Thyroid gland (tissue), 4 donors: ENCODE data around the gene ASPHD1. TPM values are rescaled to one million over a fixed set of nuclear protein-coding genes. Genes with fewer than 3 reads are reported as not detected.

Experiments used
- DNase-seq, 2 donors: peaks; one replicate each; pipeline ENCODE4 v3.0.0-alpha.2; 2019
- H3K27ac ChIP-seq, 3 donors: fragments of 200-600 bp; sonication (generic); 1 replicate in 2 of 3; 2 replicates in 1 of 3; pipeline ENCODE4 v1.5.1; 2016 to 2019; ENCODE audit warnings: mild to moderate bottlenecking in 1 of 3, moderate library complexity in 1 of 3
- H3K27me3 ChIP-seq: fragments of 200-600 bp; sonication (generic); one replicate; pipeline ENCODE4 v1.5.1; 2019
- H3K36me3 ChIP-seq, 2 donors: fragments of 200-600 bp; sonication (generic); one replicate each; pipeline ENCODE4 v1.5.1; 2016 to 2019
- H3K4me1 ChIP-seq, 2 donors: fragments of 200-600 bp; sonication (generic); one replicate each; pipeline ENCODE4 v1.5.1; 2017 to 2019
- H3K4me3 ChIP-seq, 3 donors: fragments of 200-600 bp; sonication (generic); replicated peaks in 1 of 3; 1 replicate in 2 of 3; 2 replicates in 1 of 3; pipeline ENCODE4 v1.5.1; 2016; ENCODE audit warnings: mild to moderate bottlenecking in 1 of 3
- H3K9me3 ChIP-seq: fragments of 200-600 bp; sonication (generic); one replicate; pipeline ENCODE4 v1.5.1; 2017
- POLR2A ChIP-seq, 2 donors: fragments of 450-650 bp; IDR thresholded peaks; one replicate each; pipeline ENCODE4 v1.6.1; 2017; ENCODE audit warnings: antibody characterized with exemption in 2 of 2, mild to moderate bottlenecking in 2 of 2, moderate library complexity in 1 of 2
- WGBS, 2 donors: methylation state at CpG; one replicate each; pipeline ENCODE4 v1.1.5; 2017; 5-methylcytosine and 5-hydroxymethylcytosine counted together
- intact Hi-C: fragments of 100-400 bp; cut with DNase I; formaldehyde crosslinking; loops from one replicate; pipeline ENCODE4 v1.15.1; 2023
- total RNA-seq, 4 donors: library from RNA; depleted of rRNA; stranded (reverse); fragments of >200 nt; gene quantifications; one replicate each; pipeline ENCODE4 v1.2.3, GENCODE V29; 2016
- TF ChIP-seq, protein P1 (sequence below), 6 experiments: fragments of 200-600 bp in 3 of 6; fragments of 450-650 bp in 3 of 6; sonication (generic) in 3 of 6; IDR thresholded peaks; one replicate each; pipeline ENCODE4 v1.5.1; 2016 to 2019; ENCODE audit warnings: antibody characterized with exemption in 6 of 6, mild to moderate bottlenecking in 2 of 6, inconsistent platforms in 1 of 6, moderate library complexity in 1 of 6

The ASPHD1 gene
- total RNA-seq, 4 donors from 2014 or later = not detected

DNA sequence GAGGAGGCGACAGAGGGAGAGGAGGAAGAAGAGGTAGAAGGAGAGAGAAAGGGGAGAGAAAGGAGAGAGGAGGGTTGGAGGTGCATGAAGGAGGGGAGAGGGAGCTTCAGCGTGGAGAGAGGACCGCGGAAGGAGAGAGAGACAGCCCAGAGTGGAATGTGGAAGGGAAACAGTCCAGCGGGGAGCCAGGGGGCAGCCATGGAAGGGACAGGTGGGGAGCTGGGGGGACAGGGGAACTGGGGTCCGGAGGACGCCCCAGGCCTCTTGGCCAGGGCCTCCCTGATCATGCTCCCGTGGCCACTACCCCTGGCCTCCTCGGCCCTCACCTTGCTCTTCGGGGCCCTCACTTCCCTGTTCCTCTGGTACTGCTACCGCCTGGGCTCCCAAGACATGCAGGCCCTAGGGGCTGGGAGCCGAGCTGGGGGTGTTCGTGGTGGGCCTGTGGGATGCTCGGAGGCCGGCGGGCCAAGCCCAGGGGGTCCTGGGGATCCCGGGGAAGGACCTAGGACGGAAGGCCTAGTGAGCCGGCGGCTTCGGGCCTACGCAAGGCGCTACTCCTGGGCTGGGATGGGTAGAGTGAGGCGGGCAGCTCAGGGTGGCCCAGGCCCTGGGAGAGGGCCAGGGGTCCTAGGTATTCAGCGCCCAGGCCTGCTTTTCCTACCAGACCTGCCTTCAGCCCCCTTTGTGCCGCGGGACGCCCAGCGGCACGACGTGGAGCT, 759 bp downstream of the ASPHD1 start:
- Histone ChIP-seq H3K4me1 (peaks cover 6 to 16% of the 10 kb centered on the region in 2 donors), H3K27ac (no peak overlapping the region), H3K4me3 (no peak overlapping the region), H3K36me3 (no peaks in the 10 kb centered on the region), H3K9me3 (no peaks in the 10 kb centered on the region), H3K27me3 (no peaks in the 10 kb centered on the region)
- intact Hi-C loops = no loop called here
- TF ChIP-seq POLR2A (IDR thresholded peaks at IDR 0.05) = no peak
- TF ChIP-seq, protein P1, sequence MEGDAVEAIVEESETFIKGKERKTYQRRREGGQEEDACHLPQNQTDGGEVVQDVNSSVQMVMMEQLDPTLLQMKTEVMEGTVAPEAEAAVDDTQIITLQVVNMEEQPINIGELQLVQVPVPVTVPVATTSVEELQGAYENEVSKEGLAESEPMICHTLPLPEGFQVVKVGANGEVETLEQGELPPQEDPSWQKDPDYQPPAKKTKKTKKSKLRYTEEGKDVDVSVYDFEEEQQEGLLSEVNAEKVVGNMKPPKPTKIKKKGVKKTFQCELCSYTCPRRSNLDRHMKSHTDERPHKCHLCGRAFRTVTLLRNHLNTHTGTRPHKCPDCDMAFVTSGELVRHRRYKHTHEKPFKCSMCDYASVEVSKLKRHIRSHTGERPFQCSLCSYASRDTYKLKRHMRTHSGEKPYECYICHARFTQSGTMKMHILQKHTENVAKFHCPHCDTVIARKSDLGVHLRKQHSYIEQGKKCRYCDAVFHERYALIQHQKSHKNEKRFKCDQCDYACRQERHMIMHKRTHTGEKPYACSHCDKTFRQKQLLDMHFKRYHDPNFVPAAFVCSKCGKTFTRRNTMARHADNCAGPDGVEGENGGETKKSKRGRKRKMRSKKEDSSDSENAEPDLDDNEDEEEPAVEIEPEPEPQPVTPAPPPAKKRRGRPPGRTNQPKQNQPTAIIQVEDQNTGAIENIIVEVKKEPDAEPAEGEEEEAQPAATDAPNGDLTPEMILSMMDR (IDR thresholded peaks at IDR 0.05) = no peak
- WGBS, 2 donors = 36 to 42% methylated on average over 17 to 27 of the region's 31 CpGs
- DNase-seq = no peak

DNA sequence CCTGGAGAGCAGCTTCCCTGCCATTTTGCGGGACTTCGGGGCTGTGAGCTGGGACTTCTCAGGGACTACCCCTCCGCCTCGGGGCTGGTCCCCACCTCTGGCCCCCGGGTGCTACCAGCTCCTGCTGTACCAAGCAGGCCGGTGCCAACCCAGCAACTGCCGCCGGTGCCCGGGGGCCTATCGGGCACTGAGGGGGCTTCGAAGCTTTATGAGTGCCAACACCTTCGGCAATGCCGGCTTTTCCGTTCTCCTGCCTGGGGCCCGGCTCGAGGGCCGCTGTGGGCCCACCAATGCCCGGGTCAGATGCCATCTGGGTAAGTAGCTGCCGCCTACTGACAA, 1.3 kb downstream of the ASPHD1 start:
- intact Hi-C loops = no loop called here
- TF ChIP-seq POLR2A (IDR thresholded peaks at IDR 0.05) = no peak
- TF ChIP-seq, protein P1 (IDR thresholded peaks at IDR 0.05) = no peak
- 83 to 91% methylated on average over 6 to 17 of the region's 19 CpGs for WGBS, 2 donors
- H3K4me1 ChIP-seq = peaks cover 6 to 16% of the 10 kb centered on the region in 2 donors
- no peak overlapping the region for H3K4me3 ChIP-seq
- DNase-seq = no peak
- H3K27ac ChIP-seq = no peak overlapping the region
- H3K36me3 ChIP-seq = no peaks in the 10 kb centered on the region
- no peaks in the 10 kb centered on the region for H3K9me3 ChIP-seq
- H3K27me3 ChIP-seq = no peaks in the 10 kb centered on the region

DNA sequence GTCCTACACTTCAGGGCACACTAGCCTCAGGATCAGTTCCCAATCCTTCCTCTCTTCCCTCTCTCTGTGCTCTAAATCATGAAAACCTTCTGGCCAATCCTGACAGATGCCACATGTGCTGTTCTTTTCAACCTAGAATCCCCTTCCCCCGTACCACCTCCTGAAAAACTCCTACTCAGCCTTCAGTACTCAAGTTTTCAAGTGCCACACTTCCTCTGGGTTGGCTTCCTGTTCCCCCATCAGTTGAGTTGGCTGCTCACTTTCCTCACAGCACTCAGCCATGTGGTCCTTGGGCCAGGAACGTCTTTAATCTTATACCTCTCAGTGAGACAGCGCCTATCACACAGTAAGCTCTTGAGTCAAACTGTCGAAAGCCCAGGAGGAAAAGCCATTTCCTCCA, 3.3 kb downstream of the ASPHD1 start:
- intact Hi-C loops = no loop called here
- no peak overlapping the region for H3K27ac ChIP-seq
- no peaks in the 10 kb centered on the region for H3K27me3 ChIP-seq
- peaks cover 6 to 16% of the 10 kb centered on the region in 2 donors for H3K4me1 ChIP-seq
- TF ChIP-seq, protein P1 (IDR thresholded peaks at IDR 0.05) = no peak
- no peak for TF ChIP-seq POLR2A (IDR thresholded peaks at IDR 0.05)
- no peaks in the 10 kb centered on the region for H3K9me3 ChIP-seq
- no peak overlapping the region for H3K4me3 ChIP-seq
- no peak for DNase-seq
- WGBS, 2 donors = 66 to 68% methylated on average over 4 of the region's 4 CpGs
- H3K36me3 ChIP-seq = no peaks in the 10 kb centered on the region

DNA sequence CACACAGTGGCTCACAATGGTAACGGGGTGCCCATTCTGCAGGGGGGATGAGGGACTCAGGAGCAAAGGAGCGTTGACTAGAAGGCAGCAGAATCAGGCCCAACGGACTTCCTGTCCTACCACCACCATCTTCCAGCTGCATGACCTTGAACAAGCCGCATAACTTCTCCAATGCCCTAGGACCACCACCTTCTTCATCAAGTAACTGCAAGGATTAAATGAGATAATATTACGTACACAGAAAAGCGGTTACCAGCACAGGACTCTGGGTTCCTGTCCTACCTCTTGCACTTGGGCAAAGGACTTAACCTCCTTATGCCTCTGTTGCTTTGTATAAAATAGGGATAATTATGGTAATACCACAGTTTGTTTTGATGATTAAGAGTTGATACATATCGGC, 4.7 kb downstream of the ASPHD1 start:
- Histone ChIP-seq H3K27me3 (no peaks in the 10 kb centered on the region), H3K4me1 (peaks cover 0 to 9% of the 10 kb centered on the region in 2 donors), H3K9me3 (no peaks in the 10 kb centered on the region), H3K27ac (no peak overlapping the region), H3K36me3 (no peaks in the 10 kb centered on the region), H3K4me3 (no peak overlapping the region)
- DNase-seq = no peak
- WGBS, 2 donors = 90 to 94% methylated on average over 6 to 7 of the region's 7 CpGs
- intact Hi-C loops = no loop called here
- TF ChIP-seq POLR2A (IDR thresholded peaks at IDR 0.05) = no peak
- TF ChIP-seq, protein P1 (IDR thresholded peaks at IDR 0.05) = no peak

DNA sequence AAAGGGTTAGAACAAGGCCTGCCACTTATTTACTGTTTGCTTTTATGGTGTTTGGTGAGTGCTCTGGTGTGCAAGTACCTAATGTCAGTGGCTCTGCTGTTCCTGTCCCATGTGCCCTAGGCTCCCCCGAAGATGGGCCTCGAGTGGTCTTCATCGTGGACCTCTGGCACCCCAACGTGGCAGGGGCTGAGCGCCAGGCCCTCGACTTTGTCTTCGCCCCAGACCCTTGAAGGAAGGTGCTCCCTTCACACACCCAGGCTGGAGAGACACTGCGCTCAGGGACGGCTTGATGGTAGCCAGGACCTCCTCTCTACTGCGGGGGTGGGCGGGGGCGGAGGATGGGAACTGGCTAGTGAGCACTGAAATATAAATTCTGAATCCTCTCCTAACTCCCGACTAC, 5.4 kb downstream of the ASPHD1 start:
- WGBS, 2 donors = 86 to 88% methylated on average over 12 to 13 of the region's 13 CpGs
- Histone ChIP-seq H3K36me3 (no peaks in the 10 kb centered on the region), H3K4me1 (peaks cover 0 to 3% of the 10 kb centered on the region in 2 donors), H3K4me3 (no peak overlapping the region), H3K27ac (no peak overlapping the region), H3K9me3 (no peaks in the 10 kb centered on the region), H3K27me3 (no peaks in the 10 kb centered on the region)
- DNase-seq = no peak
- TF ChIP-seq, protein P1 (IDR thresholded peaks at IDR 0.05) = no peak
- TF ChIP-seq POLR2A (IDR thresholded peaks at IDR 0.05) = no peak
- intact Hi-C loops = no loop called here
